Measurements from ENCODE around the gene TRPV4.

TRPV4 gene

GRCh38 chr12:109775172-109775881 lies 57.9 kb downstream of the TRPV4 start:
- DNase-seq, result peak; percentile 82

- no peak for DNase-seq
Measured at GRCh38 chr12:109773384-109774011, 59.7 kb downstream of the TRPV4 start.

DNA sequence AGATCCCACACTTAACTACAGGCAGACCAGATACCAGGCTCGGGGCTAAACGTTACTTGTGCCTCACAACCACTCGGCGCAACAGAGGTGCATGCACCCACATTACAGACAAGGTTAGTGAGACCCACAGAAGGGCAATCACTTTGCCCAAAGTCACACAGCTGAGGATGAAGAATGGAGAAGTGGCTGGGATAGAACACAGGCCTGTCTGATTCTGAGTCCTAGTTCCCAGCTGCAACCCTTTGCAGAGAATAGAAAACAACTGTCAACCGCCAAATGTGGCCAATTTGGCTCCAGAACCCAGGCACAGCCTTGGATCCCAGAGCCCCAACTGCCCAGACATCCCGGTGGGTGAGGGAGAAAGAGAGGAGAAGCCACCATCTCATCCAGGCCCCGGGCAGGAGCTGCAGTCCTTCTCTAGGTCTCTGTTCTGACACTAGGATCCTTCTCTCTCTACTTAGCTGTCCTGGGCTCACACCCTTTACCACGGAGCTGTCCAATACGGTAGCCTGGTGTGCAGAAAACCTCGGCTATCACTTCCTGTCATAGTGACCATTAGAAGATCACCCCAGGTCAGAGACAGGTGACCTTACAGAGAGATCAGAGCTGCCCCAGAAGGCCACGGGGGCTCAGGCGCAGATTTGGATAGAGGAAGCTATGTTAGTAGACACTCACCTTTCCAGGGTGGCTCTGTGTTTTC lies 60.4 kb downstream of the TRPV4 start:
- no peak for DNase-seq

GRCh38 chr12:109771746-109772621 lies 61.2 kb downstream of the TRPV4 start:
- no peak for DNase-seq

DNA sequence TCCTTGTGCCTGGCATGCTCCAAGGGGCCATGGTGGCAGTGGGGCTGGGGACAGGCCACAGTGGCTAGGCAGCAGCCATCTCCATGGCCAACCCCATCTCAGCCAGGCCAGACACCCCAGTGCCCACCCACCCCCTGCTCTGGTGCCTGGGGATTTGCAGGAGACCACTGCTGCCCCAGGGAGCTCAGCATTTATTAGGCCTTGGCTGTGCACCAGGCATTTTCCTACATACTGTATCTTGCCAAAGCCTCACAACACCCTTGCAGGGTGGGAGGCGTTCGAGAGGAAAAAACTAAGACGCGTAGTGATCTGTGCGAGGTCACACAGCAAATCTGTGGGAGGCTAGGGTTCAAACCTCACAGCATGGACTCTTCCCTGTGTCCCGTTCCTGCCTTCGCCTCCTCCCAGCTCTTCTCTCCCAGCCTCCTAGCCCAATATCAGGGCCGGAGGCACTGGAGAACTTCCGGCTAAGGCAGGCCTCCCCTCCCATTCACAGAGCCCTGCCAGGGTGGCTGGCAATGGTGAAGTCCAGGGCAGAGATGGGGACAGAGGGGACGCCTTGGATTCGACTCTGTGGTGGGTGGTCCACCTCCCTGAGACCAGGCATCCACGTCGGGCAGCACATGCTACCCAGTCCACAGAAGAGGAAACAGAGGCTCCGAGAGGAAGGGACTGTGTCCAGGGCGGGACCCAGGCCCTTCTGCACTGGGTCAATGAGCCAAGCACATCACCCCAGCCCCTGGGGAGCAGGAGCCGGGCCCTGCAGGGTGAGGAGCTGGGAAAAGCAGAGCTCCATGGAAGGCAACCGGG lies 62.1 kb downstream of the TRPV4 start:
- no peak for DNase-seq

DNA sequence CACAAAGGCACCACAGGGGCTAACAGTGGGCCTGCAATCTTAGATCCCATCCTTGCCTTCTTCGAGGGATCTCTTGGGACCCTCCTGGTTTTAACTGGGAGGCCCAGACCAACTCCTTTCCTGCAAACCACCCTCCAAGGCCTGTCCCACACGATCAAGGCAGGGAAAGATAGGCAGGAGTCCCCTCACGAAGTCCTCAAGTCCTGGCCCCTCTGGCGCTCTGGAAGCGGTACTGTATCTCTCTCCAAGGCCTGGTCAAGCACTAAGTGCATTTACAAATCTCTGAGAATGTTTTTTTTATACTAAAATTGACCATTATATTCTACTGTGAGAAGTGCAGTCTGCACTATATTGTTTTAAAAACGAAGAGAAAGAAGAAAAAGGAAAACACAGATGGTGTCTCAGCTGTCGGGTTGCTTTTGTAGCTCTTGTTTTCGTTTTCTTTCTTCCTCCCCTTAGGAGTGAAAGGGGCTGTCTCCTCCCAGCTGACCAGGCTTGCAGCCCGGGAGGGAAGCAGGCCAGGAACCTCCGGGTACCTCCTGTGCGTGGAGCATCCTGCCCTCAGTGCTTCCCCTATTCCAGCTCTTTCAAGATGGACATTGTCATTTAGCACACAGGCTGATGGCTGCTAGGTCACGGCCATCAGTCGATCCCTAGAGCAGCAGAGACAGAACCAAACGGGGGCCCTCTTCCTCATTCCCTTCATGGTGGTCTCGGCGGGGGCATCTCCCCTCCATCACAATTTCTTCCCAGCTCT lies 62.9 kb downstream of the TRPV4 start:
- DNase-seq, result no peak

DNA sequence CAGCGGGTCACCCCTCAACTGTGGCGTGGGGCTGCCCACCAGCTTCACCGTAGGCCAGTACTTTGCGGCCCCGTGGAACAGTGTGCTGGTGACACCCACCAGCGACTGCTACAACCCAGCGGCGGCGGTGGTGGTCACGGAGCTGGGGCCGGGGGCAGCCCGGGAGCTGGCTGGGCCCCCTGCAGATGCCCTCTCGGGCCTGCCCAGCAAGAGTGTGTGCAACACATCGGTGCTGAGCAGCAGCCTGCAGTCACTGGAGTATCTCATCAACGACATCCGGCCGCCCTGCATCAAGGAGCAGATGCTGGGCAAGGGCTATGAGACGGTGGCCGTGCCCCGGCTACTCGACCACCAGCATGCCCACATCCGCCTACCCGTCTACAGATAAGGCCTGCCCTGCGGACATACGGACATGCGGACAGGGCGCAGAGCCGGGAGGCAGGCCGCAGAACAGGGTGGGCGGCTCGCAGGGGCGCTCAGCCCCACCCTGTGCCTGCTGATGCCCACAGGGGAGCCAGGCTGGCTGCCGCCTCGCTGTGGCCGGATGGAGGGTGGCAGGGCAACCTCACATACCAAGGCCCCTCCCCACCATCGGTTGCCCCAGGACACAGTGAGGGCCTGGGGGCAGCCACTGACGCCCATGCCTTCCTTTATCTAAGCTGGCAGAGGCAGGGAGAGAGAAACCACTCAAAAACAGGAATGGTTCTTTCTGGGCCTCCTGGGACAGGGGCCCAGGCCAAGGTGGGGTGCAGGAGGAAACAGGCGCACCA lies 64.1 kb downstream of the TRPV4 start:
- no peak for DNase-seq

GRCh38 chr12:109767991-109768900 lies 65.0 kb downstream of the TRPV4 start:
- DNase-seq, result no peak

- DNase-seq, result no peak
Measured at GRCh38 chr12:109767456-109767855, 65.7 kb downstream of the TRPV4 start.

GRCh38 chr12:109766251-109766778 lies 66.9 kb downstream of the TRPV4 start:
- no peak for DNase-seq

- no peak for DNase-seq
Measured at GRCh38 chr12:109765446-109765810, 67.8 kb downstream of the TRPV4 start.

GRCh38 chr12:109764776-109765445 lies 68.3 kb downstream of the TRPV4 start:
- no peak for DNase-seq

DNA sequence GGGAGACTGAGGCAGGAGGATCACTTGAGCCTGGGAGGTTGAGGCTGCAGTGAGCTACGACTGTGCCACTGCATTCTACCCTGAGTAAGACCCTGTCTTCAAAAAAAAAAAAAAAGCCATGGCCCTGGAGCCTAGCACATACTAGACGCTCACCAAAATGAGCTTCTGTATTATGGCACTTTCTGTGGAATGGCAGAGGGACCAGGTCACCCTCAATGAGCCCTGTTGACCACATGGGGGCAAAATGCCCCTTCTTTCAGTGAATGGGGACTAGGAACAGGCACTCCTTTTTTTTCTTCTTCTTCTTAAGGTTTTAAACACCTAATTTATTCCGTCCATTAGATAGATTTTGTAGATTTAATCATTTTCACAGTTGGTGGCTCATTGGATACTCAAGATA lies 69.1 kb downstream of the TRPV4 start:
- no peak for DNase-seq

DNA sequence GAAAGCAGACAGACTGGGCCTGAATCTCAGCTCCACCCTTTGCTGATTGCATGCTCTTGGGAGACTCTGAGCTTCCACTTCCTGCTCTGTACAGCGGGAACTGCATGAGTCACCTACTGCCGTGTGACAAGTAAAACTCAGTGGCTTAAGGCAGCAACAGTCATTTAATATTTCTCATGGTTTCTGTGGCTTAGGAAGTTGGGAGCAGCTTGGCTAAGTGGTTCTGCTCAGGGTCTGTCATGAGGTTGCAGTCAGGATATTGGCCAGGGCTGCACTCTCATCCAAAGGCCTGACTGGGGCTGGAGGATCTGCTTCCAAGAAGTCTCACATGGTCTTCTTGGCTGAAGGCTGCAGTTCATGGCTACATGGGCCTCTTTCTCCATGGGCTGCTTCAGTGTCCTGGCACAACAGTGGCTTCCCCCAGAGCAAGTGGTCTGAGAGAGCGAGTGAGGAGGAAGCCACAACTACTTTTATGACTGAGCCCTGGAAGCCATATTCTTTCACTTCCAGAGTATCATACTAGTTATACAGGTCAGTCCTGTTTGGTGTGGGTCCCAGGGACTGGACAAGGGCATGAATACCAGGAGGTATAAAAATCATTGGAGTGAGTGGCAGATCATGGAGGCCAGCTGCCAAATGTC lies 69.9 kb downstream of the TRPV4 start:
- no peak for DNase-seq

- DNase-seq, result no peak
Measured at GRCh38 chr12:109762673-109763191, 70.5 kb downstream of the TRPV4 start.

- DNase-seq, result no peak
Measured at GRCh38 chr12:109762071-109762672, 71.0 kb downstream of the TRPV4 start.
